GM12878 (cell line): ENCODE data around the gene CELF6. TPM values are rescaled to one million over a fixed set of nuclear protein-coding genes. Genes with fewer than 3 reads are reported as not detected.

Experiments used
- ATAC-seq: fragments of 200-7000 bp; cut with Tn5 transposase; 3 replicates; pipeline ENCODE4 v1.9.1; 2020; ENCODE audit warnings: mild to moderate bottlenecking, moderate library complexity
- BruUV-seq: library from RNA; stranded (reverse); fragments of 400-500 nt; replicated peaks from 2 replicates; lab custom pipeline; 2021; lab: Mats Ljungman, UMichigan
- CTCF ChIA-PET: fragments of 300-600 bp; sonication (Branson Sonifier 250); formaldehyde crosslinking; extraction: SDS; loops from one replicate; lab custom pipeline; 2021; ENCODE audit warnings: inconsistent platforms; lab: Yijun Ruan, JAX
- POLR2A ChIA-PET: fragments of 350-600 bp; formaldehyde crosslinking; extraction: SDS; loops from one replicate; lab custom pipeline; 2021; ENCODE audit warnings: inconsistent platforms; lab: Charles Lee
- RAD21 ChIA-PET: fragments of 300-600 bp; sonication (Branson Sonifier 250); formaldehyde crosslinking; loops from one replicate; lab custom pipeline; 2023; ENCODE audit warnings: antibody characterized with exemption; ENCODE audit not compliant: unreplicated experiment; lab: Charles Lee
- SMC1A ChIA-PET: fragments of 300-600 bp; sonication (Branson Sonifier 250); formaldehyde crosslinking; loops from one replicate; lab custom pipeline; 2023; ENCODE audit not compliant: unreplicated experiment, uncharacterized antibody; lab: Charles Lee
- DNase-seq: peaks from one replicate; pipeline ENCODE4 v3.0.0-alpha.2; 2011; ENCODE audit warnings: low read depth, low spot score
- FAIRE-seq: peaks from 3 replicates; lab custom pipeline; 2011; peaks lifted over from hg19 to GRCh38; lab: Jason Lieb, UNC
- H2AFZ ChIP-seq: 2 replicates; pipeline ENCODE4 v1.6.0; 2011; ENCODE audit warnings: low read depth, low read length, control low read depth; ENCODE audit not compliant: control insufficient read depth
- H3K27ac ChIP-seq: 2 replicates; pipeline ENCODE4 v1.5.1; 2011; ENCODE audit warnings: control low read depth; ENCODE audit not compliant: control insufficient read depth, insufficient read depth
- H3K27me3 ChIP-seq, 2 experiments: replicated peaks in 1 of 2; 2 replicates each; pipeline versions ENCODE4 v1.6.0 to v1.6.1; 2011; ENCODE audit warnings: low read length in 1 of 2; ENCODE audit not compliant: control insufficient read depth in 2 of 2, insufficient read depth in 2 of 2
- H3K36me3 ChIP-seq, 2 experiments: 2 replicates each; pipeline ENCODE4 v1.5.1; 2011; ENCODE audit warnings: low read length in 1 of 2; ENCODE audit not compliant: control insufficient read depth in 2 of 2, insufficient read depth in 2 of 2
- H3K4me1 ChIP-seq: 2 replicates; pipeline ENCODE4 v1.6.1; 2011; ENCODE audit warnings: mild to moderate bottlenecking, low read length, moderate library complexity, mixed read lengths; ENCODE audit not compliant: control insufficient read depth, insufficient read depth
- H3K4me2 ChIP-seq: 2 replicates; pipeline ENCODE4 v1.6.0; 2011; ENCODE audit warnings: control low read depth; ENCODE audit not compliant: control insufficient read depth, insufficient read depth
- H3K4me3 ChIP-seq: fragments of 200-600 bp; sonication (generic); 2 replicates; pipeline ENCODE4 v1.5.1; 2016
- H3K79me2 ChIP-seq: 2 replicates; pipeline ENCODE4 v1.6.0; 2011; ENCODE audit warnings: low read length; ENCODE audit not compliant: control insufficient read depth, insufficient read depth
- H3K9ac ChIP-seq: 2 replicates; pipeline ENCODE4 v1.8.0; 2011; ENCODE audit warnings: low read length, control low read depth, mixed read lengths; ENCODE audit not compliant: control insufficient read depth, insufficient read depth
- H3K9me3 ChIP-seq: replicated peaks from 3 replicates; pipeline ENCODE4 v1.5.1; 2011; ENCODE audit warnings: mild to moderate bottlenecking, low read length; ENCODE audit not compliant: control insufficient read depth, insufficient read depth
- H4K20me1 ChIP-seq: 2 replicates; pipeline ENCODE4 v1.6.0; 2011; ENCODE audit not compliant: control insufficient read depth, insufficient read depth
- BACH1 ChIP-seq: fragments of 450-650 bp; IDR thresholded peaks from 2 replicates; pipeline ENCODE4 v1.6.1; 2017; ENCODE audit warnings: mild to moderate bottlenecking, borderline replicate concordance
- CHD1 ChIP-seq: IDR thresholded peaks from 2 replicates; pipeline ENCODE4 v1.6.1; 2012; ENCODE audit warnings: low read depth, low read length, improper control_type of control experiment
- EED ChIP-seq: sonication (generic); IDR thresholded peaks from 2 replicates; pipeline ENCODE4 v1.6.1; 2016; ENCODE audit warnings: antibody characterized with exemption, low read depth
- EZH2 ChIP-seq: IDR thresholded peaks from 2 replicates; pipeline ENCODE4 v1.6.1; 2012; ENCODE audit warnings: low read depth, mild to moderate bottlenecking, control low read depth, inconsistent platforms, low read length, borderline replicate concordance; ENCODE audit not compliant: control insufficient read depth
- FOXK2 ChIP-seq: fragments of 450-650 bp; IDR thresholded peaks from 2 replicates; pipeline ENCODE4 v1.6.1; 2017; ENCODE audit warnings: mild to moderate bottlenecking, moderate library complexity
- PAX5 ChIP-seq: IDR thresholded peaks from 2 replicates; pipeline ENCODE4 v1.6.1; 2011; ENCODE audit warnings: low read depth, low read length, borderline replicate concordance
- SIN3A ChIP-seq: IDR thresholded peaks from 2 replicates; pipeline ENCODE4 v1.6.1; 2012; ENCODE audit warnings: low read depth, low read length, improper control_type of control experiment
- SP1 ChIP-seq: IDR thresholded peaks from one replicate; pipeline ENCODE4 v1.6.1; 2011; ENCODE audit warnings: low read depth, low read length
- SPI1 ChIP-seq: IDR thresholded peaks from 2 replicates; pipeline ENCODE4 v1.6.1; 2011; ENCODE audit warnings: low read depth, mild to moderate bottlenecking, low read length, moderate library complexity, borderline replicate concordance; ENCODE audit not compliant: insufficient read depth
- SREBF2 ChIP-seq: IDR thresholded peaks from 2 replicates; pipeline ENCODE4 v1.6.1; 2012; ENCODE audit warnings: mild to moderate bottlenecking, low read length
- ZNF384 ChIP-seq: IDR thresholded peaks from 2 replicates; pipeline ENCODE4 v1.6.1; 2012; ENCODE audit warnings: low read depth, mild to moderate bottlenecking, low read length, improper control_type of control experiment, borderline replicate concordance
- WGBS: methylation state at CpG from one replicate; pipeline ENCODE4 v1.1.6; 2016; ENCODE audit warnings: low lambda C conversion rate; ENCODE audit not compliant: insufficient replicate concordance, insufficient coverage; ENCODE audit errors: missing lambda C conversion rate; 5-methylcytosine and 5-hydroxymethylcytosine counted together
- in situ Hi-C: fragments of 300-500 bp; cut with MboI; formaldehyde crosslinking; loops from 9 replicates; pipeline ENCODE4 v1.14.3; 2018; ENCODE audit warnings: mixed read lengths
- intact Hi-C: fragments of 100-400 bp; cut with micrococcal nuclease; formaldehyde crosslinking; loops from one replicate; pipeline ENCODE4 v1.14.2; 2022; ENCODE audit not compliant: unreplicated experiment
- polyA plus RNA-seq, 11 experiments: library from polyadenylated mRNA; depleted of rRNA in 4 of 11; unstranded in 6 of 11; stranded (reverse) in 5 of 11; fragments of >200 nt; fragmentation: Nextera tagmentation in 4 of 11; fragmentation: Illumina TruSeq in 1 of 11; extraction: Ambion mirVana in 4 of 11; extraction: Trizol in 1 of 11; gene quantifications; 1 replicate in 1 of 11; 2 replicates in 10 of 11; pipeline versions ENCODE4 v1.2.1 to v1.2.3, GENCODE V29; 2011 to 2016; ENCODE audit warnings: inconsistent platforms in 2 of 11, missing spikeins in 2 of 11, low read depth in 1 of 11
- total RNA-seq, 4 experiments: library from RNA; depleted of rRNA in 3 of 4; stranded (reverse); fragments of >200 nt in 3 of 4; fragmentation: Illumina TruSeq in 1 of 4; extraction: Trizol in 1 of 4; gene quantifications; 2 replicates each; pipeline versions ENCODE4 v1.2.1 to v1.2.3, GENCODE V29; 2013 to 2021
- TF ChIP-seq, protein P1 (sequence below): fragments of 450-650 bp; IDR thresholded peaks from 2 replicates; pipeline ENCODE4 v1.6.1; 2017; ENCODE audit warnings: mild to moderate bottlenecking, moderate library complexity
- TF ChIP-seq, protein P2 (sequence below): IDR thresholded peaks from 2 replicates; pipeline ENCODE4 v1.6.1; 2011; ENCODE audit warnings: borderline replicate concordance, low read depth, mild to moderate bottlenecking, moderate library complexity, low read length; ENCODE audit not compliant: insufficient read depth, poor library complexity, severe bottlenecking

CELF6 gene
- total and polyA plus RNA-seq, 10 of the 15 experiments (the other 5 are each of a cell fraction or from before 2014, with no cell fraction given), result 0.06 to 0.54 (median 0.23) TPM; not detected in 1

- Histone ChIP-seq H2AFZ (no peak overlapping the region), H3K36me3 (peaks cover 2 to 5% of the 10 kb centered on the region in 2 experiments; a peak in 2 of 4 replicates), H3K4me1 (no peaks in the 10 kb centered on the region)
- intact Hi-C loops, result no loop called here
- TF ChIP-seq, protein P1, sequence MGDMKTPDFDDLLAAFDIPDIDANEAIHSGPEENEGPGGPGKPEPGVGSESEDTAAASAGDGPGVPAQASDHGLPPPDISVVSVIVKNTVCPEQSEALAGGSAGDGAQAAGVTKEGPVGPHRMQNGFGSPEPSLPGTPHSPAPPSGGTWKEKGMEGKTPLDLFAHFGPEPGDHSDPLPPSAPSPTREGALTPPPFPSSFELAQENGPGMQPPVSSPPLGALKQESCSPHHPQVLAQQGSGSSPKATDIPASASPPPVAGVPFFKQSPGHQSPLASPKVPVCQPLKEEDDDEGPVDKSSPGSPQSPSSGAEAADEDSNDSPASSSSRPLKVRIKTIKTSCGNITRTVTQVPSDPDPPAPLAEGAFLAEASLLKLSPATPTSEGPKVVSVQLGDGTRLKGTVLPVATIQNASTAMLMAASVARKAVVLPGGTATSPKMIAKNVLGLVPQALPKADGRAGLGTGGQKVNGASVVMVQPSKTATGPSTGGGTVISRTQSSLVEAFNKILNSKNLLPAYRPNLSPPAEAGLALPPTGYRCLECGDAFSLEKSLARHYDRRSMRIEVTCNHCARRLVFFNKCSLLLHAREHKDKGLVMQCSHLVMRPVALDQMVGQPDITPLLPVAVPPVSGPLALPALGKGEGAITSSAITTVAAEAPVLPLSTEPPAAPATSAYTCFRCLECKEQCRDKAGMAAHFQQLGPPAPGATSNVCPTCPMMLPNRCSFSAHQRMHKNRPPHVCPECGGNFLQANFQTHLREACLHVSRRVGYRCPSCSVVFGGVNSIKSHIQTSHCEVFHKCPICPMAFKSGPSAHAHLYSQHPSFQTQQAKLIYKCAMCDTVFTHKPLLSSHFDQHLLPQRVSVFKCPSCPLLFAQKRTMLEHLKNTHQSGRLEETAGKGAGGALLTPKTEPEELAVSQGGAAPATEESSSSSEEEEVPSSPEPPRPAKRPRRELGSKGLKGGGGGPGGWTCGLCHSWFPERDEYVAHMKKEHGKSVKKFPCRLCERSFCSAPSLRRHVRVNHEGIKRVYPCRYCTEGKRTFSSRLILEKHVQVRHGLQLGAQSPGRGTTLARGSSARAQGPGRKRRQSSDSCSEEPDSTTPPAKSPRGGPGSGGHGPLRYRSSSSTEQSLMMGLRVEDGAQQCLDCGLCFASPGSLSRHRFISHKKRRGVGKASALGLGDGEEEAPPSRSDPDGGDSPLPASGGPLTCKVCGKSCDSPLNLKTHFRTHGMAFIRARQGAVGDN, result no peak
- TF ChIP-seq EED, result no peak
- TF ChIP-seq SPI1, result no peak
- TF ChIP-seq EZH2, result no peak
- TF ChIP-seq PAX5, result no peak
- TF ChIP-seq CHD1, result no peak
- TF ChIP-seq, protein P2, sequence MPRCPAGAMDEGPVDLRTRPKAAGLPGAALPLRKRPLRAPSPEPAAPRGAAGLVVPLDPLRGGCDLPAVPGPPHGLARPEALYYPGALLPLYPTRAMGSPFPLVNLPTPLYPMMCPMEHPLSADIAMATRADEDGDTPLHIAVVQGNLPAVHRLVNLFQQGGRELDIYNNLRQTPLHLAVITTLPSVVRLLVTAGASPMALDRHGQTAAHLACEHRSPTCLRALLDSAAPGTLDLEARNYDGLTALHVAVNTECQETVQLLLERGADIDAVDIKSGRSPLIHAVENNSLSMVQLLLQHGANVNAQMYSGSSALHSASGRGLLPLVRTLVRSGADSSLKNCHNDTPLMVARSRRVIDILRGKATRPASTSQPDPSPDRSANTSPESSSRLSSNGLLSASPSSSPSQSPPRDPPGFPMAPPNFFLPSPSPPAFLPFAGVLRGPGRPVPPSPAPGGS, result no peak
- no peak for TF ChIP-seq SP1
- no peak for TF ChIP-seq SIN3A
- TF ChIP-seq ZNF384, result no peak
- TF ChIP-seq FOXK2, result no peak
- TF ChIP-seq SREBF2, result no peak
- no peak for TF ChIP-seq BACH1
- TF ChIP-seq, all 136 proteins: peak for 0
- ChIA-PET CTCF (interaction anchor here (0.6 to 1.7 kb wide), 2 partner anchors 26 to 144 kb away, joined by 3 read pairs; no protein-coding TSS in a partner anchor), RAD21 (interaction anchor here (0.5 kb wide), 1 partner anchor 357 kb away, joined by 3 read pairs; no protein-coding TSS in a partner anchor), SMC1A (interaction anchor here (1.0 to 2.1 kb wide), 2 partner anchors 12 to 14 kb away, joined by 3 to 5 read pairs; no protein-coding TSS in a partner anchor), POLR2A (no interaction called here)
- DNase-seq (no peak), FAIRE-seq (no peak), ATAC-seq (no peak)
- no peak overlapping the region for H3K27ac ChIP-seq
- no peaks in the 10 kb centered on the region for H4K20me1 ChIP-seq
- H3K27me3 ChIP-seq, result no peaks in the 10 kb centered on the region
- H3K4me2 ChIP-seq, result no peak overlapping the region
- no TSS peak for BruUV-seq
- H3K79me2 ChIP-seq, result no peaks in the 10 kb centered on the region
- no peak overlapping the region for H3K9ac ChIP-seq
- WGBS, result 94% methylated on average over 8 of the region's 9 CpGs
- in situ Hi-C loops, result no loop called here
- H3K9me3 ChIP-seq, result no peaks in the 10 kb centered on the region
- no peak overlapping the region for H3K4me3 ChIP-seq
These were observed 18.8 kb upstream of the CELF6 start for GRCh38 chr15:72338617-72339321.
